H9 (cell line): ENCODE results near the gene SCD5. TPM values are rescaled to one million over a fixed set of nuclear protein-coding genes. Genes with fewer than 3 reads are reported as not detected.
"Not testable (repeated sequence)": the region's sequence is repeated elsewhere in the genome, so short reads cannot be mapped to it uniquely, and the experiment has no call there.

Experiments
- DNase-seq: peaks from one replicate; pipeline ENCODE4 v3.0.0-alpha.2; 2017
- H2AFZ ChIP-seq: one replicate; pipeline ENCODE4 v1.6.1; 2013; ENCODE audit warnings: mild to moderate bottlenecking, low read length, control low read depth, moderate library complexity
- H2AK5ac ChIP-seq: 2 replicates; pipeline ENCODE4 v1.6.1; 2013; ENCODE audit warnings: low read length, control low read depth, mixed read lengths; ENCODE audit not compliant: insufficient read length
- H2BK120ac ChIP-seq: one replicate; pipeline ENCODE4 v1.6.1; 2013; ENCODE audit warnings: low read depth, mild to moderate bottlenecking, low read length, control low read depth, inconsistent platforms; ENCODE audit not compliant: poor library complexity, severe bottlenecking
- H2BK12ac ChIP-seq: 2 replicates; pipeline ENCODE4 v1.6.1; 2013; ENCODE audit warnings: low read length, control low read depth, mixed read lengths, low read depth; ENCODE audit not compliant: insufficient read length
- H2BK15ac ChIP-seq: 2 replicates; pipeline ENCODE4 v1.6.1; 2013; ENCODE audit warnings: low read depth, low read length, control low read depth
- H2BK20ac ChIP-seq: one replicate; pipeline ENCODE4 v1.6.1; 2013; ENCODE audit warnings: low read depth, mild to moderate bottlenecking, low read length, control low read depth, inconsistent platforms; ENCODE audit not compliant: poor library complexity, severe bottlenecking
- H2BK5ac ChIP-seq: 2 replicates; pipeline ENCODE4 v1.6.1; 2013; ENCODE audit warnings: low read length, control low read depth, mixed read lengths; ENCODE audit not compliant: insufficient read length
- H3K14ac ChIP-seq: 2 replicates; pipeline ENCODE4 v1.6.1; 2013; ENCODE audit warnings: low read length, control low read depth; ENCODE audit not compliant: insufficient read depth
- H3K18ac ChIP-seq: 2 replicates; pipeline ENCODE4 v1.6.1; 2013; ENCODE audit warnings: low read depth, mild to moderate bottlenecking, mixed read lengths, low read length, control low read depth; ENCODE audit not compliant: insufficient read length
- H3K23ac ChIP-seq: 2 replicates; pipeline ENCODE4 v1.6.1; 2013; ENCODE audit warnings: low read length, control low read depth, mixed read lengths, low read depth; ENCODE audit not compliant: insufficient read length
- H3K23me2 ChIP-seq: 2 replicates; pipeline ENCODE4 v1.6.1; 2013; ENCODE audit warnings: low read depth, mild to moderate bottlenecking, mixed read lengths, low read length, control low read depth; ENCODE audit not compliant: insufficient read length, poor library complexity, severe bottlenecking
- H3K27ac ChIP-seq: 2 replicates; pipeline ENCODE4 v1.5.1; 2013; ENCODE audit warnings: low read length, control low read depth, mixed read lengths, low read depth; ENCODE audit not compliant: insufficient read length
- H3K27me3 ChIP-seq: 2 replicates; pipeline ENCODE4 v1.6.1; 2013; ENCODE audit warnings: low read length, control low read depth, inconsistent platforms; ENCODE audit not compliant: insufficient read depth
- H3K4ac ChIP-seq: 2 replicates; pipeline ENCODE4 v1.6.1; 2013; ENCODE audit warnings: low read depth, mild to moderate bottlenecking, control low read depth, inconsistent platforms, low read length, moderate library complexity
- H3K4me1 ChIP-seq: 2 replicates; pipeline ENCODE4 v1.6.1; 2013; ENCODE audit warnings: low read length, control low read depth, inconsistent platforms; ENCODE audit not compliant: insufficient read depth
- H3K4me2 ChIP-seq: 2 replicates; pipeline ENCODE4 v1.6.1; 2013; ENCODE audit warnings: low read length, control low read depth, mixed read lengths; ENCODE audit not compliant: insufficient read length, insufficient read depth
- H3K56ac ChIP-seq: 2 replicates; pipeline ENCODE4 v1.6.1; 2013; ENCODE audit warnings: low read depth, mild to moderate bottlenecking, mixed read lengths, low read length, control low read depth; ENCODE audit not compliant: insufficient read length
- H3K79me1 ChIP-seq: 2 replicates; pipeline ENCODE4 v1.6.1; 2013; ENCODE audit warnings: low read depth, mild to moderate bottlenecking, moderate library complexity, low read length, control low read depth, inconsistent platforms; ENCODE audit not compliant: insufficient read depth, poor library complexity, severe bottlenecking
- H3K79me2 ChIP-seq: 2 replicates; pipeline ENCODE4 v1.6.1; 2013; ENCODE audit warnings: low read length, control low read depth, inconsistent platforms; ENCODE audit not compliant: insufficient read depth
- H3K9ac ChIP-seq: 2 replicates; pipeline ENCODE4 v1.6.1; 2013; ENCODE audit warnings: low read length, control low read depth, mixed read lengths; ENCODE audit not compliant: insufficient read length; ENCODE audit errors: extremely low read depth
- H3K9me3 ChIP-seq: one replicate; pipeline ENCODE4 v1.6.1; 2013; ENCODE audit warnings: low read depth, low read length, inconsistent platforms; ENCODE audit not compliant: control insufficient read depth
- H3T11ph ChIP-seq: one replicate; pipeline ENCODE4 v1.6.1; 2013; ENCODE audit warnings: mild to moderate bottlenecking, low read length, control low read depth, inconsistent platforms
- H4K20me1 ChIP-seq: one replicate; pipeline ENCODE4 v1.6.1; 2013; ENCODE audit not compliant: control insufficient read depth, insufficient read length, insufficient read depth
- H4K5ac ChIP-seq: 2 replicates; pipeline ENCODE4 v1.6.1; 2013; ENCODE audit warnings: low read depth, mild to moderate bottlenecking, mixed read lengths, low read length, control low read depth; ENCODE audit not compliant: insufficient read length
- H4K8ac ChIP-seq: replicated peaks from 2 replicates; pipeline ENCODE4 v1.6.1; 2013; ENCODE audit warnings: low read length, control low read depth, mixed read lengths, low read depth; ENCODE audit not compliant: insufficient read length
- H4K91ac ChIP-seq: 2 replicates; pipeline ENCODE4 v1.6.1; 2013; ENCODE audit warnings: low read depth, mild to moderate bottlenecking, moderate library complexity, mixed read lengths, low read length, control low read depth; ENCODE audit not compliant: insufficient read length
- H3K27ac Mint-ChIP-seq, 3 experiments: 2 replicates in 2 of 3; 3 replicates in 1 of 3; pipeline ENCODE4 v1.8.0; 2020 to 2021; ENCODE audit warnings: mixed read lengths in 3 of 3, mild to moderate bottlenecking in 1 of 3, moderate library complexity in 1 of 3
- H3K27me3 Mint-ChIP-seq: 2 replicates; pipeline ENCODE4 v1.8.0; 2021; ENCODE audit warnings: low read depth, mild to moderate bottlenecking, moderate library complexity, mixed read lengths
- H3K36me3 Mint-ChIP-seq, 3 experiments: 2 replicates in 2 of 3; 3 replicates in 1 of 3; pipeline ENCODE4 v1.8.0; 2020 to 2021; ENCODE audit warnings: low read depth in 3 of 3, mixed read lengths in 3 of 3; ENCODE audit not compliant: insufficient read depth in 1 of 3
- H3K4me1 Mint-ChIP-seq, 2 experiments: 2 replicates each; pipeline ENCODE4 v1.8.0; 2020; ENCODE audit warnings: mixed read lengths in 2 of 2
- H3K4me3 Mint-ChIP-seq, 2 experiments: 2 replicates in 1 of 2; 3 replicates in 1 of 2; pipeline ENCODE4 v1.8.0; 2020 to 2021; ENCODE audit warnings: mild to moderate bottlenecking in 2 of 2, mixed read lengths in 2 of 2, moderate library complexity in 1 of 2
- H3K9me3 Mint-ChIP-seq, 2 experiments: 2 replicates in 1 of 2; 3 replicates in 1 of 2; pipeline ENCODE4 v1.8.0; 2020; ENCODE audit warnings: mild to moderate bottlenecking in 2 of 2, mixed read lengths in 2 of 2, moderate library complexity in 1 of 2
- CTCF ChIP-seq: fragments of 200-600 bp; sonication (generic); conservative IDR thresholded peaks from 3 replicates; pipeline ENCODE4 v1.8.0; 2021; ENCODE audit warnings: antibody characterized with exemption, mild to moderate bottlenecking
- WGBS: extraction: QIAGEN DNeasy Blood & Tissue Kit; methylation state at CpG from one replicate; pipeline ENCODE4 v1.1.7; 2013; ENCODE audit warnings: missing lambda C conversion rate, low lambda C conversion rate, mixed read lengths; ENCODE audit not compliant: insufficient read length; ENCODE audit errors: extremely low coverage; 5-methylcytosine and 5-hydroxymethylcytosine counted together
- total RNA-seq: library from RNA; stranded (reverse); gene quantifications from 2 replicates; pipeline ENCODE4 v1.2.1, GENCODE V29; 2021

SCD5 gene
- total RNA-seq, 1 experiment from 2014 or later = 0.68 TPM

GRCh38 chr4:82833696-82834313 lies 35.2 kb upstream of the SCD5 start:
- WGBS = no CpG with 5 or more reads among the region's 1 CpG
- no peak overlapping the region for H3K9ac ChIP-seq

GRCh38 chr4:82833060-82833459 lies 34.5 kb upstream of the SCD5 start:
- not testable (repeated sequence) for H3K79me2 ChIP-seq, H3K79me1 ChIP-seq, H2BK120ac ChIP-seq, H3K23ac ChIP-seq, H2AFZ ChIP-seq, H3K9me3 Mint-ChIP-seq, H4K8ac ChIP-seq, H3K4me1 ChIP-seq, H3K4me1 Mint-ChIP-seq, H4K91ac ChIP-seq, H2BK15ac ChIP-seq, H3K14ac ChIP-seq, H4K5ac ChIP-seq, H3T11ph ChIP-seq, H2BK12ac ChIP-seq, H3K27ac Mint-ChIP-seq, H2BK5ac ChIP-seq, DNase-seq, H3K9me3 ChIP-seq, H3K4me2 ChIP-seq, H2AK5ac ChIP-seq, H3K27me3 ChIP-seq, H3K4ac ChIP-seq, H3K27me3 Mint-ChIP-seq, H4K20me1 ChIP-seq, H3K9ac ChIP-seq, H2BK20ac ChIP-seq, H3K18ac ChIP-seq, H3K4me3 Mint-ChIP-seq, H3K27ac ChIP-seq, H3K23me2 ChIP-seq, H3K56ac ChIP-seq
- H3K36me3 Mint-ChIP-seq = peaks cover 12 to 58% (median 49%) of the 10 kb centered on the region in 3 experiments; a peak in 6 of 7 replicates
- no CpG with 5 or more reads among the region's 4 CpGs for WGBS

More at GRCh38 chr4:82833696-82834313, 35.2 kb upstream of the SCD5 start:
- H4K91ac ChIP-seq = no peak overlapping the region
- H3K4ac ChIP-seq = no peak overlapping the region
- H2BK20ac ChIP-seq = no peak overlapping the region
- no peak overlapping the region for H2AK5ac ChIP-seq
- H3K23me2 ChIP-seq = no peaks in the 10 kb centered on the region
- H2BK5ac ChIP-seq = no peak overlapping the region
- H3K4me2 ChIP-seq = no peak overlapping the region
- no peaks in the 10 kb centered on the region for H3K27me3 ChIP-seq
- Mint-ChIP-seq H3K4me1 (no peaks in the 10 kb centered on the region), H3K36me3 (peaks cover 12 to 58% (median 42%) of the 10 kb centered on the region in 3 experiments; a peak in 6 of 7 replicates), H3K27ac (no peak overlapping the region), H3K9me3 (no peaks in the 10 kb centered on the region), H3K27me3 (no peaks in the 10 kb centered on the region), H3K4me3 (no peak overlapping the region)
- no peak overlapping the region for H3T11ph ChIP-seq
- no peak overlapping the region for H2AFZ ChIP-seq
- no peak for DNase-seq
- no peak overlapping the region for H3K27ac ChIP-seq
- H4K20me1 ChIP-seq = no peaks in the 10 kb centered on the region
- H4K8ac ChIP-seq = no peak overlapping the region
- H2BK12ac ChIP-seq = no peak overlapping the region
- H3K4me1 ChIP-seq = no peaks in the 10 kb centered on the region
- no peak overlapping the region for H3K23ac ChIP-seq
- no peaks in the 10 kb centered on the region for H3K79me2 ChIP-seq
- H3K18ac ChIP-seq = no peak overlapping the region
- H4K5ac ChIP-seq = no peak overlapping the region
- no peaks in the 10 kb centered on the region for H3K9me3 ChIP-seq
- H3K14ac ChIP-seq = no peak overlapping the region
- H2BK120ac ChIP-seq = no peak overlapping the region
- no peak overlapping the region for H2BK15ac ChIP-seq
- TF ChIP-seq CTCF = no peak
- H3K79me1 ChIP-seq = no peaks in the 10 kb centered on the region
- no peak overlapping the region for H3K56ac ChIP-seq
